ACC112 (cell line): ENCODE data around the gene CARMIL1.

Source experiments
- H2AFZ ChIP-seq: fragments of 200-600 bp; sonication (generic); one replicate; pipeline ENCODE4 v1.6.0; 2017; ENCODE audit warnings: antibody characterized with exemption, low read length; ENCODE audit not compliant: unreplicated experiment
- H3K27ac ChIP-seq: fragments of 200-600 bp; sonication (generic); 2 replicates; pipeline ENCODE4 v1.5.1; 2014; ENCODE audit warnings: low read depth, mild to moderate bottlenecking, antibody characterized with exemption, low read length, moderate library complexity
- H3K27me3 ChIP-seq: fragments of 200-600 bp; sonication (generic); 2 replicates; pipeline ENCODE4 v1.6.1; 2014; ENCODE audit warnings: mild to moderate bottlenecking, antibody characterized with exemption, low read length, moderate library complexity, mixed read lengths; ENCODE audit not compliant: insufficient read depth
- H3K36me3 ChIP-seq: fragments of 200-600 bp; sonication (generic); 2 replicates; pipeline ENCODE4 v1.6.1; 2016; ENCODE audit warnings: mild to moderate bottlenecking, antibody characterized with exemption, low read length, moderate library complexity, mixed read lengths; ENCODE audit not compliant: insufficient read depth
- H3K4me1 ChIP-seq: fragments of 200-600 bp; sonication (generic); one replicate; pipeline ENCODE4 v1.6.1; 2016; ENCODE audit warnings: low read length, mixed read lengths; ENCODE audit not compliant: insufficient read depth, unreplicated experiment, control insufficient read depth
- H3K4me3 ChIP-seq: fragments of 200-600 bp; sonication (generic); 2 replicates; pipeline ENCODE4 v1.5.1; 2014; ENCODE audit warnings: mild to moderate bottlenecking, low read depth, low read length
- H3K79me2 ChIP-seq: fragments of 200-600 bp; sonication (generic); one replicate; pipeline ENCODE4 v1.6.0; 2016; ENCODE audit warnings: low read length; ENCODE audit not compliant: control insufficient read depth, unreplicated experiment, insufficient read depth

Gene CARMIL1

GRCh38 chr6:25485821-25486534, 206.8 kb downstream of the CARMIL1 start:
- Histone ChIP-seq H3K79me2 (no peaks in the 10 kb centered on the region), H3K27me3 (no peaks in the 10 kb centered on the region), H3K4me3 (no peak overlapping the region), H3K4me1 (peaks cover 2% of the 10 kb centered on the region), H3K27ac (no peak overlapping the region), H3K36me3 (no peaks in the 10 kb centered on the region), H2AFZ (no peak overlapping the region)

GRCh38 chr6:25486550-25486949, 207.4 kb downstream of the CARMIL1 start:
- no peak overlapping the region for H2AFZ ChIP-seq
- H3K27me3 ChIP-seq, result no peaks in the 10 kb centered on the region
- peaks cover 2% of the 10 kb centered on the region for H3K4me1 ChIP-seq
- no peak overlapping the region for H3K4me3 ChIP-seq
- no peak overlapping the region for H3K27ac ChIP-seq
- no peaks in the 10 kb centered on the region for H3K36me3 ChIP-seq
- no peaks in the 10 kb centered on the region for H3K79me2 ChIP-seq

GRCh38 chr6:25487012-25487411, 207.8 kb downstream of the CARMIL1 start:
- no peak overlapping the region for H2AFZ ChIP-seq
- H3K36me3 ChIP-seq, result no peaks in the 10 kb centered on the region
- peaks cover 2% of the 10 kb centered on the region for H3K4me1 ChIP-seq
- no peak overlapping the region for H3K27ac ChIP-seq
- H3K4me3 ChIP-seq, result no peak overlapping the region
- H3K79me2 ChIP-seq, result no peaks in the 10 kb centered on the region
- H3K27me3 ChIP-seq, result no peaks in the 10 kb centered on the region

GRCh38 chr6:25488156-25488555, 209.0 kb downstream of the CARMIL1 start:
- Histone ChIP-seq H3K27ac (no peak overlapping the region), H3K4me1 (peaks cover 2% of the 10 kb centered on the region), H3K79me2 (no peaks in the 10 kb centered on the region), H2AFZ (no peak overlapping the region), H3K36me3 (no peaks in the 10 kb centered on the region), H3K27me3 (no peaks in the 10 kb centered on the region), H3K4me3 (no peak overlapping the region)

- Histone ChIP-seq H3K79me2 (no peaks in the 10 kb centered on the region), H3K27me3 (no peaks in the 10 kb centered on the region), H3K36me3 (no peaks in the 10 kb centered on the region), H3K27ac (no peak overlapping the region), H2AFZ (peak overlapping the region; percentile 20), H3K4me3 (no peak overlapping the region), H3K4me1 (peaks cover 2% of the 10 kb centered on the region)
These were observed 210.2 kb downstream of the CARMIL1 start for GRCh38 chr6:25489399-25489798.

- no peak overlapping the region for H3K27ac ChIP-seq
- peak overlapping the region; percentile 36 for H2AFZ ChIP-seq
- no peaks in the 10 kb centered on the region for H3K27me3 ChIP-seq
- H3K4me3 ChIP-seq, result no peak overlapping the region
- no peaks in the 10 kb centered on the region for H3K79me2 ChIP-seq
- no peaks in the 10 kb centered on the region for H3K36me3 ChIP-seq
- H3K4me1 ChIP-seq, result peaks cover 2% of the 10 kb centered on the region
These were observed 211.0 kb downstream of the CARMIL1 start for GRCh38 chr6:25490018-25490801.

GRCh38 chr6:25492951-25493350, 213.8 kb downstream of the CARMIL1 start:
- no peaks in the 10 kb centered on the region for H3K36me3 ChIP-seq
- H3K27me3 ChIP-seq, result no peaks in the 10 kb centered on the region
- H3K4me1 ChIP-seq, result peaks cover 2% of the 10 kb centered on the region
- H2AFZ ChIP-seq, result no peak overlapping the region
- no peaks in the 10 kb centered on the region for H3K79me2 ChIP-seq
- H3K27ac ChIP-seq, result no peak overlapping the region
- no peak overlapping the region for H3K4me3 ChIP-seq

GRCh38 chr6:25494469-25494868, 215.3 kb downstream of the CARMIL1 start:
- Histone ChIP-seq H3K27me3 (no peaks in the 10 kb centered on the region), H3K4me3 (no peak overlapping the region), H2AFZ (no peak overlapping the region), H3K4me1 (peaks cover 2% of the 10 kb centered on the region), H3K27ac (no peak overlapping the region), H3K36me3 (no peaks in the 10 kb centered on the region), H3K79me2 (no peaks in the 10 kb centered on the region)

- no peak overlapping the region for H3K27ac ChIP-seq
- no peaks in the 10 kb centered on the region for H3K4me1 ChIP-seq
- no peaks in the 10 kb centered on the region for H3K79me2 ChIP-seq
- no peaks in the 10 kb centered on the region for H3K27me3 ChIP-seq
- no peaks in the 10 kb centered on the region for H3K36me3 ChIP-seq
- H2AFZ ChIP-seq, result no peak overlapping the region
- H3K4me3 ChIP-seq, result no peak overlapping the region
These were observed 218.3 kb downstream of the CARMIL1 start for GRCh38 chr6:25497383-25498040.

GRCh38 chr6:25498505-25498904, 219.3 kb downstream of the CARMIL1 start:
- no peaks in the 10 kb centered on the region for H3K79me2 ChIP-seq
- H3K27me3 ChIP-seq, result no peaks in the 10 kb centered on the region
- H3K27ac ChIP-seq, result no peak overlapping the region
- H3K36me3 ChIP-seq, result no peaks in the 10 kb centered on the region
- no peak overlapping the region for H3K4me3 ChIP-seq
- H2AFZ ChIP-seq, result no peak overlapping the region
- no peaks in the 10 kb centered on the region for H3K4me1 ChIP-seq
